ENCODE measurements around the gene STX3.

DNA sequence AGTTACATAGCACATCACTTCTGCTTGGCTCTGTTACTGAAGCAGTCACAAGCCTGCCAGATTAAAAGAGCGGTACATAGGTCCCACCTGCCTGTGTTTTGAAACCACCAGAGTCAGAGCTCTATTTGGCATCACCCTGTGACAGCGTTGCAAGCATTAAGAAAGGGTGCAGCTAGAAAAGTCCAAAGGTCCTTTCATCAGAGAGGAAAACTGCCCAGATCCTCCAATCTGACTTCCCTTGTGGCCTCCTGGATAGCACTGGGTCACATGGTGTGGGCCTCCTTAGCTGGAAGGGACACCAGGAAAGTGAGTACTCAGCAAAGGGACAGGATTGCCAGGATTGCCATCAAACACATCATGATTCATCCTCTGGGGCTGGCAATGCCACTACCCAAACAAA is 22.9 kb downstream of the STX3 start:
- TF ChIP-seq, protein P1, sequence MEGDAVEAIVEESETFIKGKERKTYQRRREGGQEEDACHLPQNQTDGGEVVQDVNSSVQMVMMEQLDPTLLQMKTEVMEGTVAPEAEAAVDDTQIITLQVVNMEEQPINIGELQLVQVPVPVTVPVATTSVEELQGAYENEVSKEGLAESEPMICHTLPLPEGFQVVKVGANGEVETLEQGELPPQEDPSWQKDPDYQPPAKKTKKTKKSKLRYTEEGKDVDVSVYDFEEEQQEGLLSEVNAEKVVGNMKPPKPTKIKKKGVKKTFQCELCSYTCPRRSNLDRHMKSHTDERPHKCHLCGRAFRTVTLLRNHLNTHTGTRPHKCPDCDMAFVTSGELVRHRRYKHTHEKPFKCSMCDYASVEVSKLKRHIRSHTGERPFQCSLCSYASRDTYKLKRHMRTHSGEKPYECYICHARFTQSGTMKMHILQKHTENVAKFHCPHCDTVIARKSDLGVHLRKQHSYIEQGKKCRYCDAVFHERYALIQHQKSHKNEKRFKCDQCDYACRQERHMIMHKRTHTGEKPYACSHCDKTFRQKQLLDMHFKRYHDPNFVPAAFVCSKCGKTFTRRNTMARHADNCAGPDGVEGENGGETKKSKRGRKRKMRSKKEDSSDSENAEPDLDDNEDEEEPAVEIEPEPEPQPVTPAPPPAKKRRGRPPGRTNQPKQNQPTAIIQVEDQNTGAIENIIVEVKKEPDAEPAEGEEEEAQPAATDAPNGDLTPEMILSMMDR (IDR thresholded peaks at IDR 0.05 in 2 of 3, conservative IDR thresholded peaks at IDR 0.05 in 1 of 3; ENCODE audit: borderline replicate concordance in 1 of 3, insufficient read depth in 1 of 3, low read depth in 2 of 3, low read length in 2 of 3) = no peak
- TF ChIP-seq EZH2phosphoT487 (IDR thresholded peaks at IDR 0.05; ENCODE audit: borderline replicate concordance) (no peak), EZH2 (IDR thresholded peaks at IDR 0.05) (no peak), POLR2A (IDR thresholded peaks at IDR 0.05; ENCODE audit: borderline replicate concordance, extremely low read depth, insufficient read depth, insufficient read length) (no peak), ZNF274 (IDR thresholded peaks at IDR 0.05; ENCODE audit: low read depth, low read length) (no peak)
